Heart right ventricle (tissue), 16 donors: ENCODE results near the gene ATG9B. TPM values are rescaled to one million over a fixed set of nuclear protein-coding genes. Genes with fewer than 3 reads are reported as not detected.

Experiments used
- ATAC-seq, 8 donors: fragments of 200-7000 bp; cut with Tn5 transposase; one replicate each; pipeline ENCODE4 v1.9.1; 2020; ENCODE audit warnings: mild to moderate bottlenecking in 8 of 8, moderate library complexity in 8 of 8, moderate number of reproducible peaks in 1 of 8
- DNase-seq, 2 donors: peaks; one replicate each; pipeline ENCODE4 v3.0.0-alpha.2; 2020
- H3K27ac ChIP-seq, 10 donors: fragments of 200-600 bp; sonication (generic) in 2 of 10; one replicate each; pipeline versions ENCODE4 v1.5.0 to v1.8.0; 2020 to 2022; ENCODE audit warnings: mild to moderate bottlenecking in 3 of 10
- H3K27me3 ChIP-seq, 7 donors: fragments of 200-600 bp; one replicate each; pipeline ENCODE4 v1.8.0; 2021 to 2022; ENCODE audit warnings: mild to moderate bottlenecking in 2 of 7
- H3K36me3 ChIP-seq, 9 donors: fragments of 200-600 bp; sonication (generic) in 1 of 9; one replicate each; pipeline versions ENCODE4 v1.5.0 to v1.8.0; 2020 to 2022; ENCODE audit warnings: mild to moderate bottlenecking in 2 of 9
- H3K4me1 ChIP-seq, 9 donors: fragments of 200-600 bp; sonication (generic) in 1 of 9; one replicate each; pipeline versions ENCODE4 v1.5.0 to v1.8.0; 2020 to 2022; ENCODE audit warnings: mild to moderate bottlenecking in 4 of 9
- H3K4me3 ChIP-seq, 10 donors: fragments of 200-600 bp; sonication (generic) in 2 of 10; one replicate each; pipeline versions ENCODE4 v1.5.0 to v1.8.0; 2020 to 2022; ENCODE audit warnings: mild to moderate bottlenecking in 7 of 10, moderate library complexity in 2 of 10
- H3K9me3 ChIP-seq, 11 donors: fragments of 200-600 bp in 10 of 11; sonication (generic) in 2 of 11; one replicate each; pipeline versions ENCODE4 v1.5.0 to v1.8.0; 2013 to 2022; ENCODE audit warnings: mild to moderate bottlenecking in 2 of 11, control low read depth in 1 of 11, moderate library complexity in 1 of 11
- WGBS, 2 donors: extraction: QIAGEN DNeasy Blood & Tissue Kit; methylation state at CpG; one replicate each; pipeline ENCODE4 v1.1.7; 2013; ENCODE audit warnings: inconsistent platforms in 1 of 2; 5-methylcytosine and 5-hydroxymethylcytosine counted together
- intact Hi-C, 10 donors: fragments of 100-400 bp; cut with DNase I; formaldehyde crosslinking; loops; one replicate each; pipeline versions ENCODE4 v1.11.1 to v1.14.2; 2022
- polyA plus RNA-seq, 2 donors: library from polyadenylated mRNA; stranded (reverse); fragments of 200-250 nt; gene quantifications; one replicate each; pipeline ENCODE4 v1.2.3, GENCODE V29; 2013
- total RNA-seq, 10 donors: library from RNA; stranded (reverse); fragmentation: NEBNext Ultra II Directional in 3 of 10; extraction: Animal tissue kit (Norgen Biotek cat#: 25700) in 3 of 10; gene quantifications; one replicate each; pipeline versions ENCODE4 v1.2.1 to v1.2.4, GENCODE V29; 2021 to 2023
- TF ChIP-seq, protein P1 (sequence below), 9 donors: fragments of 200-600 bp; sonication (generic) in 2 of 9; IDR thresholded peaks; one replicate each; pipeline versions ENCODE4 v1.5.0 to v1.8.0; 2021 to 2022; ENCODE audit warnings: antibody characterized with exemption in 9 of 9, mild to moderate bottlenecking in 5 of 9, moderate library complexity in 1 of 9
- donor health status: Arrhythmogenic right ventricular cardiomyopathy.
- donor health status: ischemic (EF 13 %, LVEDD 7.1; RV severe dilation, severe dysfunction).
- donor health status: healthy with polysubstance abuse.
- donor health status: DM: no; HTN: yes; CAD: no.
- donor health status: DM: no; HTN: no; CAD: no.
- donor health status: ischemic (EF 25% LVEDD 6.9; RV normal size, moderate dysfunction).
- donor health status: ischemic (EF 25% LVEDD 5.7; RV mildly dilated, moderate dysfunction).
- donor health status: healthy.
- donor health status: DM: yes; HTN: yes; CAD: no.
- donor health status: Ischemic cardiomyopathy.
- donor health status: ischemic (EF 35%, LVEDD 5.7; RV mildly dilated, moderate dysfunction).
- donor health status: nonischemic (EF 11% LVEDD 7.7; RV severe dilation, severe dysfunction).
- donor health status: DM: yes; HTN: yes; CAD: no.
- donor health status: PGD.
- donor health status: ischemic (EF 29% LVEDD 5.4; RV normal size, mild dysfunction).
- donor health status: nonischemic (EF 23%, LVEDD 6.1; RV moderate dilation, normal function).

ATG9B gene
- total and polyA plus RNA-seq, 12 donors = 0.09 to 0.59 (median 0.39) TPM; not detected in 7

DNA sequence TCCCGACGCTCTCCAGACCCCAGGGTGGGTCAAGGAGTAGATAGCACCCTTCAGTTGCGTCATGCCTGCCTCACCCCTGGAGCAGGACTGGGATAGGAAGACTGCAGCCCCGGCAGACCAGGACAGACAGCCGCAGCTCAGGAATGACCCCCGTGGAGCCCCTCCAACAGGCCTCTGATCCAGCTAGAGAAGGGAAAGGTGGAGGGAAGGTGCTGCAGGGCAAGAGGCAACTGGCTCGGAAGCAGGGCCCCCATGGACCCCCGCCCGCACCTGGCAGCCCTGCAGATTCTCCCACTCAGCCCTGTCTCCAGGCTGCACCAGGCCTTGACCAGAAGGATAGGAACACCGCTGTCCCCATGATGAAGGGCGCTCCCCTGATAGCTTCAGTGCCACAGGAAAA, 53.9 kb downstream of the ATG9B start:
- ATAC-seq (no peak), DNase-seq (no peak)
- intact Hi-C loops = no loop called here
- Histone ChIP-seq H3K27me3 (peaks cover 8 to 47% (median 21%) of the 10 kb centered on the region in 7 donors), H3K4me1 (peaks cover 25 to 98% (median 60%) of the 10 kb centered on the region in 9 donors), H3K9me3 (no peaks in the 10 kb centered on the region), H3K36me3 (no peaks in the 10 kb centered on the region), H3K4me3 (no peak overlapping the region), H3K27ac (peak overlapping the region in 6 of 10 donors; percentile 50 to 93 (median 76))
- TF ChIP-seq, protein P1, sequence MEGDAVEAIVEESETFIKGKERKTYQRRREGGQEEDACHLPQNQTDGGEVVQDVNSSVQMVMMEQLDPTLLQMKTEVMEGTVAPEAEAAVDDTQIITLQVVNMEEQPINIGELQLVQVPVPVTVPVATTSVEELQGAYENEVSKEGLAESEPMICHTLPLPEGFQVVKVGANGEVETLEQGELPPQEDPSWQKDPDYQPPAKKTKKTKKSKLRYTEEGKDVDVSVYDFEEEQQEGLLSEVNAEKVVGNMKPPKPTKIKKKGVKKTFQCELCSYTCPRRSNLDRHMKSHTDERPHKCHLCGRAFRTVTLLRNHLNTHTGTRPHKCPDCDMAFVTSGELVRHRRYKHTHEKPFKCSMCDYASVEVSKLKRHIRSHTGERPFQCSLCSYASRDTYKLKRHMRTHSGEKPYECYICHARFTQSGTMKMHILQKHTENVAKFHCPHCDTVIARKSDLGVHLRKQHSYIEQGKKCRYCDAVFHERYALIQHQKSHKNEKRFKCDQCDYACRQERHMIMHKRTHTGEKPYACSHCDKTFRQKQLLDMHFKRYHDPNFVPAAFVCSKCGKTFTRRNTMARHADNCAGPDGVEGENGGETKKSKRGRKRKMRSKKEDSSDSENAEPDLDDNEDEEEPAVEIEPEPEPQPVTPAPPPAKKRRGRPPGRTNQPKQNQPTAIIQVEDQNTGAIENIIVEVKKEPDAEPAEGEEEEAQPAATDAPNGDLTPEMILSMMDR (IDR thresholded peaks at IDR 0.05) = no peak
- 69 to 70% methylated on average over 11 of the region's 11 CpGs for WGBS, 2 donors

DNA sequence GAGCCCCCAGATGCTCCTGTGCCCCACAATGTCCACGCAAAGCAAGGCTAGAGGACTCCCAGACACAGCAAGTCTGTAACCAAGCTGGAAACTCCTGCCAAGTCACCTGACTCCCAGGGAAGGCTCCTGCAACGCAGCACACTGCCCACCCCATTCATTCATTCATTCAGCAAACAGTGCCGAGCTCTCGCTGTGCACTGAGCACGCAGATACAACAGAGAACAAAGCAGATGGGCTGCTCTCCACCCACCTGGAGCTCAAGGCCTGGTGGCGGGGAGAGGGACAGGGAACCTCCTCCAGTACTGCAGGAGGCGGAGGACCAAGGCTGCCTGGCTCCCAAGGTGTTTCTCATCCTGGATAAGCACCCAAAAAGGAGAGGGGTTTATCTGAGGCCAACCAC, 54.8 kb downstream of the ATG9B start:
- TF ChIP-seq, protein P1 (IDR thresholded peaks at IDR 0.05) = no peak
- no peaks in the 10 kb centered on the region for H3K9me3 ChIP-seq

DNA sequence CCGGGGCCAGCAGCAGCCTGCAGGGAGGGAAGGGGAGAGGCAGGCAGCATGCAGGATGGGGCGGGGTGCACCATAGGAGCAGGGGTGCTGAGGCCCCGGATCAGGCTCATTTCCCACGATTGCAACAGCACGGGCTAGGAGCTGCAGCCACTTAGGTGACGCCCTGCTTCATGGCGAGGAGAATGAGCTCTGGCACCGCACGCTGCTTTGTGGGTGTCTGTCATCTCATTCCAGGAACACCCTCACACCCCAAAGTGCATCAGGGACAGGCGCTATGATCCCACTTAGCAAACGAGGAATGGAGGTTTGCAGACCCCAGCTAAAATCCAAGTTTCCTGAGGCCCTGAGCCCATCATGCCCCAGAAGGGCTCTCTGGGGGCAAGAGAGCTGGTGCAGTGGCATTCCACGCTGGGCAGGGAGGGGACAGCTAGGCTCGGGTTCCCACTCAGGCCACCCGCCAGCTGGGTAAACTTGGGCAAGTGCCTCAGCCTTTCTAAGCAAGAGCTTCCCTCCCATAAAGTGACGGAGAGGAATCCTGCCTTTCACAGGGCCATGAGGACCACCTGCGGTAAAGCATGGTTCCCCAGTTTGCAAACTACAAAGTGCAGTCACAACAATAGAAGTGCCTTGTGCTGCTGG, 55.4 kb downstream of the ATG9B start:
- H3K27ac ChIP-seq = peak overlapping the region in 7 of 10 donors; percentile 19 to 93 (median 58)
- TF ChIP-seq, protein P1 (IDR thresholded peaks at IDR 0.05) = no peak
- DNase-seq = no peak
- 48 to 52% methylated on average over 16 of the region's 16 CpGs for WGBS, 2 donors
- peaks cover 21 to 98% (median 66%) of the 10 kb centered on the region in 9 donors for H3K4me1 ChIP-seq
- intact Hi-C loops = loop anchor here in 2 of 10 donors (5.0 to 10.0 kb wide), 3 partner anchors 46 to 146 kb away; no protein-coding TSS in a partner anchor
- H3K9me3 ChIP-seq = no peaks in the 10 kb centered on the region
- no peak for ATAC-seq
- peaks cover 0 to 31% (median 7%) of the 10 kb centered on the region in 7 donors for H3K27me3 ChIP-seq
- no peaks in the 10 kb centered on the region for H3K36me3 ChIP-seq
- no peak overlapping the region for H3K4me3 ChIP-seq

More for the DNA sequence above, 54.8 kb downstream of the ATG9B start:
- intact Hi-C loops = loop anchor here in 2 of 10 donors (5.0 to 10.0 kb wide), 3 partner anchors 45 to 145 kb away; no protein-coding TSS in a partner anchor
- Histone ChIP-seq H3K4me1 (peaks cover 25 to 98% (median 65%) of the 10 kb centered on the region in 9 donors), H3K4me3 (no peak overlapping the region), H3K36me3 (no peaks in the 10 kb centered on the region), H3K27me3 (peaks cover 0 to 38% (median 12%) of the 10 kb centered on the region in 7 donors), H3K27ac (peak overlapping the region in 7 of 10 donors; percentile 29 to 93 (median 58))
- DNase-seq = no peak
- ATAC-seq = no peak
- WGBS, 2 donors = 60 to 71% methylated on average over 7 of the region's 7 CpGs

DNA sequence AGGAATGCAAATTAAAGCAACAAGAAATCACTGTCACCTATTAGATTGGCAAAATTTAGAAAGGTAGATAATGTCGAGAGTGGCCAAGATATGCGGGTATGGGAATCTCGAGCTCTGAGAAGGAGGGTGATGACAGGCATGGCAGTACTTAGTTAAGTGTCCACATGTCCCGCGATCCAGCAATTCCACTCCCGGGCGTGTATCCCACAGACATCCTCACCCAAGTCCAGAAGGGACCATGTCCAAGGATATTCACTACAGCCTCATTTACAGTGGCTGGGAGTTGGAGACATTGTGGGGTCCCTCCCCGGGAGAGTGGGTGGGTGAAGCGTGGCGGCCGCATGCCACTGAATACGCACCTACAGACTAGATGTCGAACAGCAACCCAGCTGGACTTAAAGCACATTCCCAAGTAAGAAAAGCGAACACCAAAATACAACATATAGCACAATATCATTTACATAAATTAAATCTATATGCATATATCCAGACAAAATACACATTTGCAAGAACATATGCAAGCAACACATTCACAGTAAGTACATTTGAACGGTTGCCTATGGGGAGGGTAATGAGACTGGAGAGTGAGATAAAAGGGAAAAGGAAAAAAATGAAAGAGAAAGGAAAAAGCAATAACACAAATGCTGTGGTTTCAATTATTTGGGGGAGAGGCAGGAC, 56.1 kb downstream of the ATG9B start:
- Histone ChIP-seq H3K27me3 (peaks cover 0 to 25% (median 5%) of the 10 kb centered on the region in 7 donors), H3K4me3 (no peak overlapping the region), H3K4me1 (peaks cover 20 to 98% (median 68%) of the 10 kb centered on the region in 9 donors), H3K36me3 (no peaks in the 10 kb centered on the region), H3K9me3 (no peaks in the 10 kb centered on the region), H3K27ac (peak overlapping the region in 7 of 10 donors; percentile 36 to 93 (median 86))
- intact Hi-C loops = loop anchor here in 2 of 10 donors (5.0 to 10.0 kb wide), 3 partner anchors 47 to 147 kb away; no protein-coding TSS in a partner anchor
- DNase-seq = peak in 1 of 2 donors; percentile 59
- TF ChIP-seq, protein P1 (IDR thresholded peaks at IDR 0.05) = no peak
- peak in 1 of 8 donors; percentile 20 for ATAC-seq
- 58 to 60% methylated on average over 15 of the region's 15 CpGs for WGBS, 2 donors
